ENCODE results near the gene LETM1. TPM values are rescaled to one million over a fixed set of nuclear protein-coding genes. Genes with fewer than 3 reads are reported as not detected.

Gene LETM1
- total RNA-seq, 1 donor from 2014 or later, result 109 TPM

DNA sequence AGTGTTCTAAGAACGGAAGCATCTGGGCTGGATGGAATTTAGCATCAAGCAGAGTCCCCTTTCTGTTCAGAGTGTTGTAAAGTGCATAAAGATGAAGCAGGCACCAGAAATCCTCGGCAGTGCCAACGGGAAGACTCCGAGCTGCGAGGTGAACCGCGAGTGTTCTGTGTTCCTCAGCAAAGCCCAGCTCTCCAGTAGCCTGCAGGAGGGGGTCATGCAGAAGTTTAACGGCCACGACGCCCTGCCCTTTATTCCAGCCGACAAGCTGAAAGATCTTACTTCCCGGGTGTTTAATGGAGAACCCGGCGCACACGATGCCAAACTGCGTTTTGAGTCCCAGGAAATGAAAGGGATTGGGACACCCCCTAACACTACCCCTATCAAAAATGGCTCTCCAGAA is 44.7 kb upstream of the LETM1 start:
- H3K4me3 ChIP-seq (ENCODE audit: low read depth, low read length), result no peak overlapping the region
- no peak for DNase-seq (ENCODE audit: low read depth)
- peaks cover 8% of the 10 kb centered on the region for H3K36me3 ChIP-seq (ENCODE audit: control insufficient read depth, insufficient read depth, low read length)
- TF ChIP-seq, protein P1, sequence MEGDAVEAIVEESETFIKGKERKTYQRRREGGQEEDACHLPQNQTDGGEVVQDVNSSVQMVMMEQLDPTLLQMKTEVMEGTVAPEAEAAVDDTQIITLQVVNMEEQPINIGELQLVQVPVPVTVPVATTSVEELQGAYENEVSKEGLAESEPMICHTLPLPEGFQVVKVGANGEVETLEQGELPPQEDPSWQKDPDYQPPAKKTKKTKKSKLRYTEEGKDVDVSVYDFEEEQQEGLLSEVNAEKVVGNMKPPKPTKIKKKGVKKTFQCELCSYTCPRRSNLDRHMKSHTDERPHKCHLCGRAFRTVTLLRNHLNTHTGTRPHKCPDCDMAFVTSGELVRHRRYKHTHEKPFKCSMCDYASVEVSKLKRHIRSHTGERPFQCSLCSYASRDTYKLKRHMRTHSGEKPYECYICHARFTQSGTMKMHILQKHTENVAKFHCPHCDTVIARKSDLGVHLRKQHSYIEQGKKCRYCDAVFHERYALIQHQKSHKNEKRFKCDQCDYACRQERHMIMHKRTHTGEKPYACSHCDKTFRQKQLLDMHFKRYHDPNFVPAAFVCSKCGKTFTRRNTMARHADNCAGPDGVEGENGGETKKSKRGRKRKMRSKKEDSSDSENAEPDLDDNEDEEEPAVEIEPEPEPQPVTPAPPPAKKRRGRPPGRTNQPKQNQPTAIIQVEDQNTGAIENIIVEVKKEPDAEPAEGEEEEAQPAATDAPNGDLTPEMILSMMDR (IDR thresholded peaks at IDR 0.05; ENCODE audit: insufficient read depth, low read length, severe bottlenecking), result no peak
- H3K27me3 ChIP-seq (ENCODE audit: control insufficient read depth, insufficient read depth, low read length), result no peaks in the 10 kb centered on the region
- no peak for FAIRE-seq

- FAIRE-seq (no peak), DNase-seq (ENCODE audit: low read depth) (no peak)
- H3K27me3 ChIP-seq (ENCODE audit: control insufficient read depth, insufficient read depth, low read length), result no peaks in the 10 kb centered on the region
- H3K4me3 ChIP-seq (ENCODE audit: low read depth, low read length), result no peak overlapping the region
- peaks cover 7% of the 10 kb centered on the region for H3K36me3 ChIP-seq (ENCODE audit: control insufficient read depth, insufficient read depth, low read length)
- TF ChIP-seq, protein P1 (IDR thresholded peaks at IDR 0.05; ENCODE audit: insufficient read depth, low read length, severe bottlenecking), result no peak
These were observed 44.1 kb upstream of the LETM1 start for GRCh38 chr4:1900087-1900433.

DNA sequence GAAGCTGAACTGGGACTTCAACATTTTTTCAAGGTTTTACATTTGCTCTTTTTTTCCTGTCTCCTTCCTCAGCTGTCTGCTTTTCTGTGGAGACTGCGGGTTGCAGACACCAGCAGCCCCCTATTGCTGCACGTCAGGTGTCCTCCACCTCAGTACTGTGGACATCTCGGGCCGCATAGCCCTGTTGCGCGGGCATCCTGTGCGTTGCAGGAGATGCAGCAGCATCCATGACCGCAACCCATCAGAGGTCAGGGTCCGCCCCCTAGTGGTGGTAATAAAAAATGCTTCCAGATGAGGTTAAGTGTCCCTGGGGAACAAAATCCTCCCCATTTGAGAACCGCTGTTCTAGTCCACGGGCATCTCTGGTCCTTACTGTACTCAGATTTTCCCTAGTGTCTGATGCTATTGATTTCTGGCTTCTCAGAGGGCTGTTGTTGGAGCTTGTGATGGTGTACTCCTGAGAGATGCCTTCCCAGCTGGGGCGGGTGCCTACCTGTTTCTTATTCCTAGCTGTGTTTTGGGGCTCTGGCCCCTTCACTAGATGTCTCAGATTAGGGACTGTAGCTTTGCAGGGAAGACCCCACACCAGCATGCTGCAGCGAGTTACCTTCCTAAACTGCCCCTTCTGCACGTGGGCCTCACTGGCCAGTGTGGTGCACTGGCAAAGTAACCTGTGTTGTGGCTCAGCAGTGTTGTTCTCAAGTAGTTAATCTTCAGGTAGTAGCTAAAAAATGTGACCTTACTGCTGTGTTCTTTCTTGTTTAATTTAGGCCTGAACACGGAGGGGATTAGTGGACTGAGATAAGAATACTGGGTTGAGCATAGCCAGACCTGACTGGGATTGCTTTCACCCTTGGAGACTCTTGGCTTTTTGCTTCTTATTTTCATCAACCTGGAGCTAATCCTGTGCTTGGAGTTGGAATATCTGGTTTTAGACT is 43.5 kb upstream of the LETM1 start:
- peak; percentile 55 for DNase-seq (ENCODE audit: low read depth)
- FAIRE-seq, result no peak
- TF ChIP-seq, protein P1 (IDR thresholded peaks at IDR 0.05; ENCODE audit: insufficient read depth, low read length, severe bottlenecking), result peak; percentile 88
- Histone ChIP-seq H3K4me3 (ENCODE audit: low read depth, low read length) (no peak overlapping the region), H3K27me3 (ENCODE audit: control insufficient read depth, insufficient read depth, low read length) (no peaks in the 10 kb centered on the region), H3K36me3 (ENCODE audit: control insufficient read depth, insufficient read depth, low read length) (peaks cover 7% of the 10 kb centered on the region)

- DNase-seq (ENCODE audit: low read depth) (no peak), FAIRE-seq (no peak)
- no peak overlapping the region for H3K4me3 ChIP-seq (ENCODE audit: low read depth, low read length)
- H3K36me3 ChIP-seq (ENCODE audit: control insufficient read depth, insufficient read depth, low read length), result peaks cover 7% of the 10 kb centered on the region
- TF ChIP-seq, protein P1 (IDR thresholded peaks at IDR 0.05; ENCODE audit: insufficient read depth, low read length, severe bottlenecking), result no peak
- no peaks in the 10 kb centered on the region for H3K27me3 ChIP-seq (ENCODE audit: control insufficient read depth, insufficient read depth, low read length)
These were observed 42.7 kb upstream of the LETM1 start for GRCh38 chr4:1898681-1899080.

DNA sequence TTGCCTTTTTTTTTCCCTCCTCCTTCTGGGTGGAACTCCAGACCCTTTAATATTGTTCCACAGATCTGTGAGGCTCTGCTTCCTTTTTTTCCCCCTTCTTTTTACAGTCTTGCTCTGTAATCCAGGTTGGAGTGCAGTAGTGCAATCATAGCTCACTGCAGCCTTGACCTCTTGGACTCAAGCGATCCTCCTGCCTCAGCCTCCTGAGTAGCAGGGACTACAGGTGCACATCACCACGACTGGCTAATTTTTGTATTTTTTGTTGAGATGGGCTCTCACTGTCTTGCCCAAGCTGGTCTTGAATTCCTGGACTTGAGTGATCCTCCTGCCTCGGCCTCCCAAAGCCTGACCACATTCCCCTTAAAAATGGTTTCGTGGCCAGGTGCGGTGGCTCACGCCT is 42.1 kb upstream of the LETM1 start:
- peaks cover 7% of the 10 kb centered on the region for H3K36me3 ChIP-seq (ENCODE audit: control insufficient read depth, insufficient read depth, low read length)
- no peak for DNase-seq (ENCODE audit: low read depth)
- no peak for FAIRE-seq
- no peaks in the 10 kb centered on the region for H3K27me3 ChIP-seq (ENCODE audit: control insufficient read depth, insufficient read depth, low read length)
- TF ChIP-seq, protein P1 (IDR thresholded peaks at IDR 0.05; ENCODE audit: insufficient read depth, low read length, severe bottlenecking), result no peak
- H3K4me3 ChIP-seq (ENCODE audit: low read depth, low read length), result no peak overlapping the region

DNA sequence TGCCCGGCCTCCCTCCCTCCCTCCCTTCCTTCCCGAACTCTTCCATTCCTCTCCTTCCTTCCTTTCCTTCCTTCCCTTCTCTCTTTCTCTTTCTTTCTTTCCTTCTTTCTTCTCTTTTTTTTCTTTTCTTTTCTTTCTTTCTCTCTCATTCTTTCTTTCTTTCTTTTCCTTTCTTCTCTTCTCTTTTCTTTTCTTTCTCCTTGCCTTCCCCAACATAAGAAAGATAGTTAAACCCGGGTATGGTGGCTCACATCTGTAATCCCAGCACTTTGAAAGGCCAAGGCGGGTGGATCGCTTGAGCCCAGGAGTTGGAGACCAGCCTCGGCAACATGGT is 40.7 kb upstream of the LETM1 start:
- no peaks in the 10 kb centered on the region for H3K27me3 ChIP-seq (ENCODE audit: control insufficient read depth, insufficient read depth, low read length)
- H3K36me3 ChIP-seq (ENCODE audit: control insufficient read depth, insufficient read depth, low read length), result peaks cover 5% of the 10 kb centered on the region
- DNase-seq (ENCODE audit: low read depth) (no peak), FAIRE-seq (no peak)
- H3K4me3 ChIP-seq (ENCODE audit: low read depth, low read length), result no peak overlapping the region
- TF ChIP-seq, protein P1 (IDR thresholded peaks at IDR 0.05; ENCODE audit: insufficient read depth, low read length, severe bottlenecking), result no peak
